Liver (tissue), 9 donors: ENCODE results near the gene OR8D2. TPM values are rescaled to one million over a fixed set of nuclear protein-coding genes. Genes with fewer than 3 reads are reported as not detected.

Source experiments
- DNase-seq: peaks from one replicate; pipeline ENCODE4 v3.0.0-alpha.2; 2017; ENCODE audit warnings: low spot score
- H3K27ac ChIP-seq, 2 donors: one replicate each; pipeline ENCODE4 v1.7.0; 2013; ENCODE audit warnings: inconsistent platforms in 2 of 2, low read length in 2 of 2, control low read depth in 1 of 2, low read depth in 1 of 2, mild to moderate bottlenecking in 1 of 2
- H3K27me3 ChIP-seq, 4 donors: one replicate each; pipeline versions ENCODE4 v1.6.1 to v1.7.0; 2013; ENCODE audit warnings: low read length in 3 of 4, inconsistent platforms in 1 of 4, mild to moderate bottlenecking in 1 of 4, moderate library complexity in 1 of 4; ENCODE audit not compliant: control insufficient read depth in 4 of 4, insufficient read depth in 4 of 4
- H3K36me3 ChIP-seq, 4 donors: one replicate each; pipeline versions ENCODE4 v1.6.1 to v1.7.0; 2013; ENCODE audit warnings: low read length in 3 of 4, mild to moderate bottlenecking in 3 of 4, low read depth in 1 of 4, moderate library complexity in 1 of 4; ENCODE audit not compliant: control insufficient read depth in 4 of 4, insufficient read depth in 3 of 4
- H3K4me1 ChIP-seq, 4 donors: one replicate each; pipeline versions ENCODE4 v1.6.1 to v1.7.0; 2013; ENCODE audit warnings: low read length in 3 of 4, mild to moderate bottlenecking in 3 of 4, moderate library complexity in 1 of 4; ENCODE audit not compliant: control insufficient read depth in 4 of 4, insufficient read depth in 4 of 4
- H3K4me3 ChIP-seq, 3 donors: one replicate each; pipeline versions ENCODE4 v1.6.1 to v1.7.0; 2013; ENCODE audit warnings: low read length in 3 of 3, control low read depth in 1 of 3, low read depth in 1 of 3, mild to moderate bottlenecking in 1 of 3
- H3K9ac ChIP-seq, 2 donors: one replicate each; pipeline ENCODE4 v1.7.0; 2013; ENCODE audit warnings: low read length in 2 of 2, mild to moderate bottlenecking in 2 of 2, moderate library complexity in 2 of 2, control low read depth in 1 of 2, low read depth in 1 of 2
- H3K9me3 ChIP-seq, 4 donors: one replicate each; pipeline versions ENCODE4 v1.6.1 to v1.7.0; 2013; ENCODE audit warnings: low read length in 3 of 4; ENCODE audit not compliant: control insufficient read depth in 4 of 4
- CTCF ChIP-seq: fragments of 150-350 bp; IDR thresholded peaks from 2 replicates; pipeline ENCODE4 v1.5.1; 2017; ENCODE audit warnings: improper control_type of control experiment, low read depth, low read length; ENCODE audit not compliant: missing input control
- EGR1 ChIP-seq, 2 donors: IDR thresholded peaks; 2 replicates each; pipeline ENCODE4 v1.6.1; 2016 to 2018; ENCODE audit warnings: antibody characterized with exemption in 2 of 2, low read depth in 2 of 2
- HNF4A ChIP-seq, 2 donors: conservative IDR thresholded peaks; 2 replicates each; pipeline ENCODE4 v1.6.1; 2016; ENCODE audit warnings: antibody characterized with exemption in 2 of 2, mild to moderate bottlenecking in 2 of 2
- JUND ChIP-seq, 2 donors: IDR thresholded peaks; 2 replicates each; pipeline ENCODE4 v1.6.1; 2016; ENCODE audit warnings: antibody characterized with exemption in 2 of 2
- NR2F2 ChIP-seq: IDR thresholded peaks from 2 replicates; pipeline ENCODE4 v1.6.1; 2016; ENCODE audit warnings: antibody characterized with exemption
- RAD21 ChIP-seq, 2 donors: IDR thresholded peaks; 2 replicates each; pipeline ENCODE4 v1.6.1; 2016; ENCODE audit warnings: antibody characterized with exemption in 2 of 2, mild to moderate bottlenecking in 2 of 2
- RXRA ChIP-seq, 2 donors: IDR thresholded peaks; 2 replicates each; pipeline ENCODE4 v1.6.1; 2017 to 2018; ENCODE audit warnings: antibody characterized with exemption in 2 of 2, mild to moderate bottlenecking in 1 of 2
- YY1 ChIP-seq: IDR thresholded peaks from 2 replicates; pipeline ENCODE4 v1.6.1; 2016; ENCODE audit warnings: antibody characterized with exemption, mild to moderate bottlenecking
- WGBS: extraction: QIAGEN DNeasy Blood & Tissue Kit; methylation state at CpG from one replicate; pipeline ENCODE4 v1.1.7; 2013; 5-methylcytosine and 5-hydroxymethylcytosine counted together
- polyA plus RNA-seq, 2 donors: library from polyadenylated mRNA; stranded (reverse) in 1 of 2; unstranded in 1 of 2; fragments of 200-250 nt in 1 of 2; fragments of >200 nt in 1 of 2; fragmentation: Nextera tagmentation in 1 of 2; extraction: Ambion mirVana in 1 of 2; gene quantifications; one replicate each; pipeline versions ENCODE4 v1.2.1 to v1.2.3, GENCODE V29; 2013 to 2015
- total RNA-seq, 2 donors: library from RNA; depleted of rRNA; stranded (reverse); fragments of >200 nt; gene quantifications; one replicate each; pipeline ENCODE4 v1.2.3, GENCODE V29; 2014
- TF ChIP-seq, protein P1 (sequence below): IDR thresholded peaks from 2 replicates; pipeline ENCODE4 v1.6.1; 2016; ENCODE audit warnings: antibody characterized with exemption
- TF ChIP-seq, protein P2 (sequence below): IDR thresholded peaks from 2 replicates; pipeline ENCODE4 v1.6.1; 2016; ENCODE audit warnings: antibody characterized with exemption
- donor health status: healthy.
- donor health status: healthy.
- donor health status: healthy.
- donor health status: healthy.
- donor health status: healthy.

The OR8D2 gene
- total and polyA plus RNA-seq, 4 donors, result not detected

- TF ChIP-seq CTCF, result no peak
These were observed 41.7 kb downstream of the OR8D2 start (continued) for GRCh38 chr11:124278261-124278660.

DNA sequence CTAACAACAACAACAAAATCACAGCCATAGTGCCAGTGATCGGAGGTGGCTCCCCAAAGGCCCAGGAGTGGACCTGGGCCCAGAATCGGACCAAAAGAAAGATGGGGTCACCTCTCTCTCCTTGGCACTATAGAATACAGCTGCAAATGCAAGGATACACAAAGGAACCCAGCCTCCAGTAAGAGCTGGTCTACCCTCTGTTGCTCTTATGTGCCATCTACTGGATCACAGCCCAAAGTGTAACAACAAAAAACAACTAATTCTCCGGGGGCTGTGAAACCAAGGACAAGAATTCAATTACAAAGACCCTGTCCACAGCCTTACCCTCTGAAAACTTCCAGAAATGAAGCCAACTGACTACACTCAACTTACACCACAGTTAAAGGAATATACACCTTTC is 42.2 kb downstream of the OR8D2 start:
- WGBS, result 71% methylated on average over 3 of the region's 3 CpGs
- H3K27me3 ChIP-seq, result no peaks in the 10 kb centered on the region
- no peak overlapping the region for H3K27ac ChIP-seq
- no peak for TF ChIP-seq JUND (IDR thresholded peaks at IDR 0.05)
- TF ChIP-seq EGR1 (IDR thresholded peaks at IDR 0.05; ENCODE audit: low read depth in 2 of 2), result no peak
- no peak for TF ChIP-seq NR2F2
- TF ChIP-seq, protein P1, sequence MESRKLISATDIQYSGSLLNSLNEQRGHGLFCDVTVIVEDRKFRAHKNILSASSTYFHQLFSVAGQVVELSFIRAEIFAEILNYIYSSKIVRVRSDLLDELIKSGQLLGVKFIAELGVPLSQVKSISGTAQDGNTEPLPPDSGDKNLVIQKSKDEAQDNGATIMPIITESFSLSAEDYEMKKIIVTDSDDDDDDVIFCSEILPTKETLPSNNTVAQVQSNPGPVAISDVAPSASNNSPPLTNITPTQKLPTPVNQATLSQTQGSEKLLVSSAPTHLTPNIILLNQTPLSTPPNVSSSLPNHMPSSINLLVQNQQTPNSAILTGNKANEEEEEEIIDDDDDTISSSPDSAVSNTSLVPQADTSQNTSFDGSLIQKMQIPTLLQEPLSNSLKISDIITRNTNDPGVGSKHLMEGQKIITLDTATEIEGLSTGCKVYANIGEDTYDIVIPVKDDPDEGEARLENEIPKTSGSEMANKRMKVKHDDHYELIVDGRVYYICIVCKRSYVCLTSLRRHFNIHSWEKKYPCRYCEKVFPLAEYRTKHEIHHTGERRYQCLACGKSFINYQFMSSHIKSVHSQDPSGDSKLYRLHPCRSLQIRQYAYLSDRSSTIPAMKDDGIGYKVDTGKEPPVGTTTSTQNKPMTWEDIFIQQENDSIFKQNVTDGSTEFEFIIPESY, result no peak
- no peak for TF ChIP-seq RAD21 (IDR thresholded peaks at IDR 0.05)
- no peak for TF ChIP-seq YY1
- TF ChIP-seq RXRA (IDR thresholded peaks at IDR 0.05), result no peak
- no peak for TF ChIP-seq HNF4A (conservative IDR thresholded peaks at IDR 0.05)
- H3K4me3 ChIP-seq, result no peak overlapping the region
- H3K9me3 ChIP-seq, result no peaks in the 10 kb centered on the region
- H3K9ac ChIP-seq, result no peak overlapping the region
- DNase-seq, result no peak
- no peaks in the 10 kb centered on the region for H3K36me3 ChIP-seq
- H3K4me1 ChIP-seq, result no peaks in the 10 kb centered on the region

DNA sequence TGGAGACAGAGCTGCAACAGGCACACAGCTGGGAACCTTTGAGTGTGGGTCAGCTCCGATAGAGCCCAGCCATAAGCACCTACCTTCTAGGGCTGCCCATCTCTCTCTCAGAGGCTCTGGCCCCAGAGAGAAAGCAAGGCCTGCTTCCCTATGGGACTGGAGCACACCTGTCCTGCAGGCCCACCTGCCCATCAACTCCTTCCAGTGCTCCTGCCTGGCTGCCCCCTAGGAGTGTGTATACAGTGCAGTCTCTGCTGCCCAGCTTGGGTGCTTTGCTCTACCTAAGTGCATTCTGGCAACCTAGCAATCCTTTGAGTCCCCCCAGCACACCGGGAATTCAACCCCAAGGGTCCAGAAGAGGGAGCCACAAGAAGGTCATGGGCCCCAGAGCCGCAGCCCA is 42.8 kb downstream of the OR8D2 start:
- DNase-seq, result no peak
- no peak overlapping the region for H3K9ac ChIP-seq
- no peak overlapping the region for H3K27ac ChIP-seq
- no peaks in the 10 kb centered on the region for H3K4me1 ChIP-seq
- no peaks in the 10 kb centered on the region for H3K9me3 ChIP-seq
- no peaks in the 10 kb centered on the region for H3K27me3 ChIP-seq
- WGBS, result 81% methylated on average over 3 of the region's 3 CpGs
- no peaks in the 10 kb centered on the region for H3K36me3 ChIP-seq
- H3K4me3 ChIP-seq, result no peak overlapping the region
- TF ChIP-seq CTCF, result no peak
- no peak for TF ChIP-seq EGR1 (IDR thresholded peaks at IDR 0.05; ENCODE audit: low read depth in 2 of 2)
- no peak for TF ChIP-seq RXRA (IDR thresholded peaks at IDR 0.05)
- TF ChIP-seq, protein P2, sequence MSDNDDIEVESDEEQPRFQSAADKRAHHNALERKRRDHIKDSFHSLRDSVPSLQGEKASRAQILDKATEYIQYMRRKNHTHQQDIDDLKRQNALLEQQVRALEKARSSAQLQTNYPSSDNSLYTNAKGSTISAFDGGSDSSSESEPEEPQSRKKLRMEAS, result no peak
- TF ChIP-seq YY1, result no peak
